SH-SY5Y (cell line): ENCODE results near the gene PTCH2.

Experiments used
- GATA2 ChIP-seq: IDR thresholded peaks from 2 replicates; pipeline ENCODE4 v1.6.1; 2011; ENCODE audit warnings: mild to moderate bottlenecking, low read depth, low read length
- GATA3 ChIP-seq: IDR thresholded peaks from 2 replicates; pipeline ENCODE4 v1.6.1; 2011; ENCODE audit warnings: low read depth, mild to moderate bottlenecking, low read length, moderate library complexity

DNA sequence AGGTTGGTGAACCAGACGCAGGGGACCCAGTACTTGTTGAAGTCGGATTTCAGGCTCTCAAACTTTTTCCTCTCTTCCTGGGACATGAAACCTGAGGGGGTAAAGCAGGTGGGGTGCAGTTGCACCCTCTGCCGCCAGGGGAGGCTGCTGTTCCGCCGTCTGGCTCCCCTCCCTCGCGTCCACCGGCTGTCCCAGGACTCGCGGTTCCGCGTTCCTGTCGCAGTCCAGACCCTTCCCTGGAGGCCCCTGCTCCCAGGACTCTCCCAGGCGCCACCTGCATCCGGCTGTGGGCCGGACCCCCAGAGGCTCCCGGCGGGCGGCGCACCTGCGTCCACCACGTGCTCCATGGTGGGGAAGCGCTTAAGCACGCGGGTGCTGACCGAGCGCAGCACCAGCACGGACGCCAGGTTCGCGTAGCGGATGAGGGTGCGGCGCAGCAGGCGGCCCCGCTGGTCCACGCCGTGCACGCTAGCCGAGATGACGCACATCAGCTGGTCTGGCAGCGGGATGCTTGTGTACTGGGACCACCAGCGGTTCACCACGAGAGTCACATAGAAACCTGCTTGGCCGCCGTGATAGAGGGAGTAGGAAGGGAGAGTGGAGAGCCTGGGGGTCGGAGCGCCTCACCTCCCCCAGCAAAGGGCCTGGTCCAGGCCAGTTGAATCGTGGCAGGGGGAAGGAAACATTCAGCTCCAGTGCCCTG, 56.8 kb downstream of the PTCH2 start:
- TF ChIP-seq GATA2 (no peak), GATA3 (no peak)
